ENCODE measurements around the gene DDX53. TPM values are rescaled to one million over a fixed set of nuclear protein-coding genes. Genes with fewer than 3 reads are reported as not detected.

Gene DDX53
- total RNA-seq: not detected in 2 replicates

GRCh38 chrX:22999696-23000223 is at the start of gene DDX53:
Gene DDX53, plus strand, starts transcription at chrX:22999960. Its CDS starts 98 bp downstream, at chrX:23000058.

